Subcutaneous abdominal adipose tissue (tissue), 5 donors: ENCODE results near the gene ROR2.

Experiments used
- H3K27ac ChIP-seq: one replicate; pipeline ENCODE4 v1.7.0; 2013; ENCODE audit warnings: low read depth, mild to moderate bottlenecking, inconsistent platforms, low read length, moderate library complexity
- H3K27me3 ChIP-seq, 5 donors: one replicate each; pipeline ENCODE4 v1.7.0; 2013; ENCODE audit warnings: low read length in 5 of 5, inconsistent platforms in 1 of 5; ENCODE audit not compliant: control insufficient read depth in 5 of 5, insufficient read depth in 4 of 5
- H3K36me3 ChIP-seq, 5 donors: one replicate each; pipeline ENCODE4 v1.7.0; 2013; ENCODE audit warnings: low read length in 5 of 5; ENCODE audit not compliant: control insufficient read depth in 5 of 5, insufficient read depth in 5 of 5
- H3K4me1 ChIP-seq, 5 donors: one replicate each; pipeline ENCODE4 v1.7.0; 2013; ENCODE audit warnings: low read length in 5 of 5, mild to moderate bottlenecking in 3 of 5, moderate library complexity in 1 of 5; ENCODE audit not compliant: control insufficient read depth in 5 of 5, insufficient read depth in 5 of 5
- H3K4me3 ChIP-seq, 5 donors: one replicate each; pipeline ENCODE4 v1.7.0; 2013; ENCODE audit warnings: low read length in 5 of 5, low read depth in 1 of 5
- H3K9ac ChIP-seq, 5 donors: one replicate each; pipeline ENCODE4 v1.7.0; 2013; ENCODE audit warnings: low read length in 5 of 5, mild to moderate bottlenecking in 4 of 5, moderate library complexity in 3 of 5
- H3K9me3 ChIP-seq, 5 donors: one replicate each; pipeline ENCODE4 v1.7.0; 2013; ENCODE audit warnings: low read length in 5 of 5; ENCODE audit not compliant: control insufficient read depth in 5 of 5
- donor health status: healthy.
- donor health status: healthy.
- donor health status: healthy.
- donor health status: healthy.
- donor health status: healthy.

ROR2 gene

GRCh38 chr9:91733006-91733624, 216.9 kb downstream of the ROR2 start:
- Histone ChIP-seq H3K4me3 (no peak overlapping the region), H3K9me3 (no peaks in the 10 kb centered on the region), H3K36me3 (no peaks in the 10 kb centered on the region), H3K27me3 (no peaks in the 10 kb centered on the region), H3K4me1 (peaks cover 0 to 4% (median 0%) of the 10 kb centered on the region in 5 donors), H3K27ac (no peak overlapping the region), H3K9ac (no peak overlapping the region)

- Histone ChIP-seq H3K27me3 (no peaks in the 10 kb centered on the region), H3K4me3 (no peak overlapping the region), H3K27ac (no peak overlapping the region), H3K9me3 (no peaks in the 10 kb centered on the region), H3K9ac (no peak overlapping the region), H3K36me3 (no peaks in the 10 kb centered on the region), H3K4me1 (peaks cover 0 to 4% (median 0%) of the 10 kb centered on the region in 5 donors)
Measured at GRCh38 chr9:91732187-91733005, 217.6 kb downstream of the ROR2 start.

- Histone ChIP-seq H3K9ac (no peak overlapping the region), H3K9me3 (no peaks in the 10 kb centered on the region), H3K36me3 (no peaks in the 10 kb centered on the region), H3K4me1 (peaks cover 0 to 4% (median 0%) of the 10 kb centered on the region in 5 donors), H3K27me3 (no peaks in the 10 kb centered on the region), H3K27ac (no peak overlapping the region), H3K4me3 (no peak overlapping the region)
Measured at GRCh38 chr9:91730806-91731205, 219.2 kb downstream of the ROR2 start.

GRCh38 chr9:91729558-91729842, 220.5 kb downstream of the ROR2 start:
- Histone ChIP-seq H3K4me1 (peaks cover 0 to 1% (median 0%) of the 10 kb centered on the region in 5 donors), H3K9me3 (no peaks in the 10 kb centered on the region), H3K36me3 (peaks cover 0 to under 1% (median 0%) of the 10 kb centered on the region in 5 donors), H3K27me3 (no peaks in the 10 kb centered on the region), H3K27ac (no peak overlapping the region), H3K9ac (no peak overlapping the region), H3K4me3 (no peak overlapping the region)

GRCh38 chr9:91727972-91728371, 222.1 kb downstream of the ROR2 start:
- H3K27ac ChIP-seq, result no peak overlapping the region

GRCh38 chr9:91727316-91727861, 222.6 kb downstream of the ROR2 start:
- peaks cover 0 to 4% (median 0%) of the 10 kb centered on the region in 5 donors for H3K36me3 ChIP-seq
- H3K9me3 ChIP-seq, result no peaks in the 10 kb centered on the region
- no peaks in the 10 kb centered on the region for H3K4me1 ChIP-seq
- no peak overlapping the region for H3K4me3 ChIP-seq
- H3K27ac ChIP-seq, result no peak overlapping the region
- no peak overlapping the region for H3K9ac ChIP-seq
- H3K27me3 ChIP-seq, result no peaks in the 10 kb centered on the region

More at GRCh38 chr9:91727972-91728371, 222.1 kb downstream of the ROR2 start:
- peaks cover 0 to 4% (median 0%) of the 10 kb centered on the region in 5 donors for H3K36me3 ChIP-seq
- no peaks in the 10 kb centered on the region for H3K27me3 ChIP-seq
- H3K9ac ChIP-seq, result no peak overlapping the region
- no peaks in the 10 kb centered on the region for H3K4me1 ChIP-seq
- no peak overlapping the region for H3K4me3 ChIP-seq
- no peaks in the 10 kb centered on the region for H3K9me3 ChIP-seq

- H3K9ac ChIP-seq, result no peak overlapping the region
- H3K4me1 ChIP-seq, result no peaks in the 10 kb centered on the region
- H3K4me3 ChIP-seq, result no peak overlapping the region
- no peaks in the 10 kb centered on the region for H3K9me3 ChIP-seq
- no peaks in the 10 kb centered on the region for H3K27me3 ChIP-seq
- H3K36me3 ChIP-seq, result peaks cover 0 to 4% (median 0%) of the 10 kb centered on the region in 5 donors
- no peak overlapping the region for H3K27ac ChIP-seq
Measured at GRCh38 chr9:91726406-91727100, 223.5 kb downstream of the ROR2 start.

- H3K27me3 ChIP-seq, result no peaks in the 10 kb centered on the region
- H3K4me1 ChIP-seq, result no peaks in the 10 kb centered on the region
- no peak overlapping the region for H3K27ac ChIP-seq
- no peak overlapping the region for H3K9ac ChIP-seq
- peaks cover 0 to 4% (median 0%) of the 10 kb centered on the region in 5 donors for H3K36me3 ChIP-seq
- no peak overlapping the region for H3K4me3 ChIP-seq
- H3K9me3 ChIP-seq, result no peaks in the 10 kb centered on the region
Measured at GRCh38 chr9:91725651-91726050, 224.4 kb downstream of the ROR2 start.

- no peak overlapping the region for H3K9ac ChIP-seq
- peaks cover 0 to 4% (median 0%) of the 10 kb centered on the region in 5 donors for H3K36me3 ChIP-seq
- no peaks in the 10 kb centered on the region for H3K27me3 ChIP-seq
- no peaks in the 10 kb centered on the region for H3K9me3 ChIP-seq
- no peak overlapping the region for H3K4me3 ChIP-seq
- no peak overlapping the region for H3K27ac ChIP-seq
- H3K4me1 ChIP-seq, result no peaks in the 10 kb centered on the region
Measured at GRCh38 chr9:91724609-91725505, 225.2 kb downstream of the ROR2 start.
